Activated CD8-positive, alpha-beta memory T cell treated with anti-CD3 and anti-CD28 coated beads, Interleukin-2, amount 50 U/mL, for 24 hours (primary cell): ENCODE data around the gene PHOX2A.
"Not testable (repeated sequence)": the region's sequence is repeated elsewhere in the genome, so short reads cannot be mapped to it uniquely, and the experiment has no call there.

Experiments used
- DNase-seq: peaks from one replicate; pipeline ENCODE4 v3.0.0-alpha.2; 2020; ENCODE audit errors: extremely low read depth

The PHOX2A gene

GRCh38 chr11:72244060-72244360, at the start of gene PHOX2A:
Gene PHOX2A (minus strand): TSS chr11:72244176. CDS start chr11:72244004, 172 bp downstream.
- DNase-seq: no peak

GRCh38 chr11:72293391-72293790, 49.4 kb upstream of the PHOX2A start:
- no peak for DNase-seq

GRCh38 chr11:72292106-72292785, 48.3 kb upstream of the PHOX2A start:
- DNase-seq: no peak

GRCh38 chr11:72290741-72291140, 46.8 kb upstream of the PHOX2A start:
- DNase-seq: not testable (repeated sequence)

DNA sequence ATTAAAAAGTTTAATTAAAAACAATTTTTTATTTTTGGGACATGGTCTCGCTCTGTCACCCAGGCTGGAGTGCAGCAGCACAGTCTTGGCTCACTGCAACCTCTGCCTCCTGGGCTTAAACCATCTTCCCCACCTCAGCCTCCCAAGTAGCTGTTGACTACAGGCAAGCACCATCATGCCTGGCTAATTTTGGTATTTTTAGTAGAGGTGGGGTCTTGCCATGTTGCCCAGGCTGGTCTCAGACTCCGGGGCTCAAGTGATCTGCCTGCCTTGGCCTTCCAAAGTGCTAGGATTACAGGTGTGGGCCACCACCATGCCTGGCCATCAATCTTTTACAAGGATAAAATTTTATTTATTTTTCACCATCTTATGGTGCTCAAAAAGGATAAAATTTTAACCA, 43.3 kb upstream of the PHOX2A start:
- no peak for DNase-seq

DNA sequence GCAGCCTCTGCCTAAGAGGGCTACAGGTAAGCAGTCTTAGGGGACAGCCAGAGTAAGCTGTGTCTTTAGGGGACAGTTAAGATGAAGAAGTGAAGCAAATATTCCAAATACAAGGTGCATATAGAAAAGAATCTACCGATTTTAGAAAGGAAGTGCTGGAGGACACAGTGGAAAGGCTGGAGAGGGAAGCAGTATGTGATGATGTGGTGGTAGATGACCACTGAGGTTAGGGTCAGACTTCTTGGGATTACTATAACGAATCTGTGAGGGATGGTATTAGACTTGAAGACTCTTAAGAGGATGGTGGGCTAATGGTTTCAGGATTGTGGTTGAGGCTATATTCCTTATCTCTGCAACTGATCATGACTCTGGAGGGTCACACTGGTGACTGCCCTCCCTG, 40.0 kb upstream of the PHOX2A start:
- no peak for DNase-seq

DNA sequence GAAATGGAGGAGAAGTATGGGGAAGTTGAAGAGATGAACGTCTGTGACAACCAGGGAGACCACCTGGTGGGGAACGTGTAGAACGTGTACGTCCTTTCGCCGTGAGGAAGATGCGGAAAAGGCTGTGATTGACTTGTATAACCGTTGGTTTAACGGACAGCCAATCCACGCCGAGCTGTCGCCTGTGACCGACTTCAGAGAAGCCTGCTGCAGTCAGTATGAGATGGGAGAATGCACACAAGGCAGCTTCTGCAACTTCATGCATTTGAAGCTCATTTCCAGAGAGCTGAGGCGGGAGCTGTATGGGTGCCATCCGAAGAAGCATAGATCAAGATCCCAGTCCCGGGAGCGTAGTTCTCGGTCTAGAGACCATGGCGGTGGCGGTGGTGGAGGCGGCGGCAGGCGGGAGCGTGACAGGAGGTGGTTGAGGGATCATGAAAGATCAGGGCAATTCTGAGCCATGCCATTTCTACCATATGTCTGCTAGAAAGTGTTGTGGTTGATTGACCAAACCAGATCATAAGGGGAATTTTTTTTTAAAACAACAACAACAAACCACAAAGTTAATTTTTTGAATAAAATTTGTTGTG, 36.8 kb upstream of the PHOX2A start:
- no peak for DNase-seq

- DNase-seq: no peak
These were observed 36.1 kb upstream of the PHOX2A start for GRCh38 chr11:72280037-72280436.

DNA sequence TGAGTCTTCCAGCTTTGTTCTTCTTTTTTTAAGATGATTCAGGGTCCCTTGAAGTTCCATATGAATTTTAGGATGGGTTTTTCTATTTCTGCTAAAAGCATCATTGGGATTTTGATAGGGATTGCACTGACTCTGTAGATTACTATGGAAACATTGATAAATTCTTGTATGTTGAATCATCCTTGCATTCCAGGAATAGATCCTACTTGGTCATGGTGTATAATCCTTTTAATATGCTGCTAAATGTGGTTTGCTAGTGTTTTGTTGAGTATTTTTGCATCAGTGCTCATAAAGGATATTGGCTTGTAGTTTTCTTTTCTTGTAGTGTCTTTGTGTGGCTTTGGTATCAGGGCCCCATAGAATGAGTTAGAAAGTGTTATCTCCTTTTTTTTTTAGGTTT, 34.9 kb upstream of the PHOX2A start:
- DNase-seq: no peak

GRCh38 chr11:72274435-72274834, 30.5 kb upstream of the PHOX2A start:
- no peak for DNase-seq

DNA sequence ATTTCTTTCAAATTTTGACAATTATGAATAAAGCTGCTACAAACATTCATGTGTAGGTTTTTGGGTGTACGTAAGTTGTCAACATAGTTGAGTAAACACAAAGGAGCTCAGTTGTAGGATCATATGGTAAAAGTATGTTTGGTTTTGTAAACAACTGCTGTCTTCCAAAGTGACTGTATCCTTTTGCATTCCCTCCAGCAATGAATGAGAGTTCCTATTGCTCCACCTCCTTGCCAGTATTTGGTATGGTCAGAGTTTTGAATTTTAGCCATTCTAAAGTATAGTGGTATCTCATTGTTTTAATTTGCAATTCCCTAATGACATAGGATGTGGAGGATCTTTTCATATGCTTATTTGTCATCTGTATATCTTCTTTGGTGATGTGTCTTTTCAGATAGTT, 28.0 kb upstream of the PHOX2A start:
- DNase-seq: no peak

DNA sequence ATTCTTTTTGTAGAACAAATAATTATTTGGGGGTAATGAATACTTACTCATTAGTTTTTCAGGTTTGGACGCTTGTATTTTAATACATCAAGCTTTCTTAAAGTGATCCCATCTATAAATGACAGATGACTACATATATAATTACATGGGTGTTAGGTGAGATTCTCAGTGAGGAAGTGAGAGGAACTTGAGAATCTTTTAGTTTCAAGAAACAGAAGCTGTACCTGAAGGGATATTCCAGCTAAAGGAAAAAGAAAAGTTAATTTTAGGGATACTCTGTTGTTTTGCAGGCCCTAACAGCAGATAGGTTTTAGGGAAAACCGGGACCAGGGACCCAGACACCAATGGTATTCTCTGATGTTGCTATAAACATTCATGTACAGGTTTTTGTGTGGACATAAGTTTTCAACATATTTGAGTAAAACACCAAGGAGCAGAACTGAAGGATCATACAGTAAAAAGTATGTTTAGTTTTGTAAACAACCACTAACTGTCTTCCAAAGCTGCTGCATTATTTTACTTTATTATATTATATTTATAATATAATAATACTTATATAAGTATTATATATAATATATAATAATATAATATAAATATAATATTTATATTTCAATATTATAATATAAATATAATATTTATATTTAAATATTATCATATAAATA, 24.1 kb upstream of the PHOX2A start:
- DNase-seq: no peak

GRCh38 chr11:72266960-72267359, 23.0 kb upstream of the PHOX2A start:
- not testable (repeated sequence) for DNase-seq

- DNase-seq: no peak
These were observed 22.0 kb upstream of the PHOX2A start for GRCh38 chr11:72265951-72266350.

GRCh38 chr11:72263361-72263760, 19.4 kb upstream of the PHOX2A start:
- no peak for DNase-seq

GRCh38 chr11:72260574-72260973, 16.6 kb upstream of the PHOX2A start:
- no peak for DNase-seq

DNA sequence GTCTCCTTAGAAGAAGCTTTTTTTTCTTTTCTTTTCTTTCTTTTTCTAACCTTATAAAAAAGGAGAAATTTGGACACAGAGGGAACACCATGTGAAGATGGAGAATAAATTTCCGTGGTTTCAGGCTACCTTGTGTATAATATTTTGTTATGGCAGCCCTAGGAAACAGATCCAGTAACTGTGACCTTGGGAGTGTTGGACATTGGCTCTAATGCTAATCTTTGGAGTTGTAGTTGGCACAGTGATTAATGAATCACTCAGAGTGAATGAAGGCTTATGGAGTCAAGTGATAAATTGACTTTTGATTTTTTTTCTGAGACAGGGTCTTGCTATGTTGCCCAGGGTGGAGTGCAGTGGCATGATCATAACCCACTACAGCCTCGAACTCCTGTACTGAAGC, 15.5 kb upstream of the PHOX2A start:
- no peak for DNase-seq

DNA sequence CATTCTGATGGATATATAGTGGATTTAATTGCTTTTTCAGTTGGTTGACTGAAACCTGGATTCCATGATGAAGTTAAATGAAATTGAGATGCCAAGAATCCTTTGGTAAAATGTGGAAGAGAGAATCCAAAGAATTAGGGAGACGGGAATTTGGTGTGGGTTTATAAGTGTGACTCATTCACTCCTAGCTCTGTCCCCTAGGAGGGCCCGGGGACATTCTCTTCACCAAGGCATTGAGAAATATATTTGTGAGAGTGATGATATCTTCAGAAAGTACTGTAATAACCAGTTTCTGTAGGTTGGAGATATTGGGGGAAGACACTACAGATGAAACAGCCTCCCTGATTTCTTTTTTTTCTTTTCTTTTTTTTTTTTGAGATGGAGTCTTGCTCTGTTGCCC, 13.6 kb upstream of the PHOX2A start:
- no peak for DNase-seq

- DNase-seq: no peak
These were observed 10.5 kb upstream of the PHOX2A start for GRCh38 chr11:72254299-72254993.

GRCh38 chr11:72253392-72253791, 9.4 kb upstream of the PHOX2A start:
- no peak for DNase-seq

DNA sequence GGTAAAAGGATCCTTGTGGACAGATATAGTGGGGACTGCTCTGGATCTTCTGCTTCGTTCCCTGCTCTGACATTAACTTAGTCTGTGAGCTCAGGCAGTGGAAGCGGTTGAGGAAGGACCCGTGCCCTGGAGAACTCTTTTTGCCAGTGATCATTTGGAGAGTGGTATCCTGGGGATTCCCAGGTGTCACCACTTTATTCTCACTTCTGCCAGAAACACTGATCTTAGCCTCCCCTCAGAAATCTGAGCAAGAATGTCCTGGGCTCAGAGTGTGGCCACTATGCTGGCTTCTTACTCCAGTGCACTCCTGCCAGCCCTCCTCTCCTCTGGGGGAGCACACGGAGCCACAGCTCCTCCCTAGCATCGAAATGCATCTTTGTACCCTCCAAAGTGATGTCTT, 7.6 kb upstream of the PHOX2A start:
- DNase-seq: no peak

GRCh38 chr11:72250661-72251464, 6.9 kb upstream of the PHOX2A start:
- no peak for DNase-seq
